HG02852 (cell line): ENCODE measurements around the gene HPCA.

Source experiments
- ATAC-seq: cut with Tn5 transposase; IDR thresholded peaks from one replicate; pipeline ENCODE4 v1.9.1; 2021; ENCODE audit warnings: mild to moderate bottlenecking, moderate library complexity; ENCODE audit not compliant: unreplicated experiment

The HPCA gene

GRCh38 chr1:32886004-32886827, at the start of gene HPCA:
Gene HPCA, plus strand, starts transcription at chr1:32886491. Its CDS starts 2,408 bp downstream, at chr1:32888899.
- ATAC-seq, result no peak

- no peak for ATAC-seq
These were observed 37.8 kb upstream of the HPCA start for GRCh38 chr1:32848354-32849063.

DNA sequence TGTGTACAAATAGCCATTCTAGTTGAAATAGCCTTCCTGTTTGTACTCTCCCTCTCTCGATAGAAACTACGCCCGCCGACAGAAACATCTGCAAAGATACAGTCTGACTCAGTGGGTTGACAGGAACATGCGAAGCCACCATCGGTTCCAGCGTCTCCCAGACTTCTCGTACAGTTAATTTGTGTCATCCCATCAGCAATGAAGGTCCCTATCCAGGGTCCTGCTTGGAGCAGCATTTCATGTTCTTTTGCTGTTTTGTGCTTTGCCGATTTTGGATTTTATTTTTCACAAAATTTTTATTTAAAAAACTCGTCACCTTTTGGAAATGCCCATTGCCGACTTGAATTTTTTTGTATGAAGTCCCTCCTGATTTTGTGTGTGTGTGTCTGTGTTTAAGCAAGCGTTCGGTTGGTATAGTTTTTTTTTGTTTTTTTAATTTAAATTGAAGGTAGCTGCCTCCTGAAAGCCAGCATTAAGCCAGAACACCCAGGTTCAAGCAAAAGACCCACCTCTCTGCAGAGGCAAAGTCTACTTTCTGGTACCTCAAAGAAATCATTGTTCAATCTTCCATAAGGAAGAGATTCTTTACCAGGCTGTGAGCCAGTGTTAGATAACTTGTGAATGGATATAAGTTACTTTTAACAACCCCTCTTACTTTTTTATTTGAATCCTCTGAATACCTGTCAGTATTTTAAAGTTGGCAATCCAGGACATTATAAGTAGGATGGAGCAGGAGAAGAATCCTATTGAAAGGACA, 30.3 kb upstream of the HPCA start:
- no peak for ATAC-seq

- no peak for ATAC-seq
These were observed 28.2 kb upstream of the HPCA start for GRCh38 chr1:32858136-32858535.

GRCh38 chr1:32858791-32859190, 27.5 kb upstream of the HPCA start:
- ATAC-seq, result no peak

DNA sequence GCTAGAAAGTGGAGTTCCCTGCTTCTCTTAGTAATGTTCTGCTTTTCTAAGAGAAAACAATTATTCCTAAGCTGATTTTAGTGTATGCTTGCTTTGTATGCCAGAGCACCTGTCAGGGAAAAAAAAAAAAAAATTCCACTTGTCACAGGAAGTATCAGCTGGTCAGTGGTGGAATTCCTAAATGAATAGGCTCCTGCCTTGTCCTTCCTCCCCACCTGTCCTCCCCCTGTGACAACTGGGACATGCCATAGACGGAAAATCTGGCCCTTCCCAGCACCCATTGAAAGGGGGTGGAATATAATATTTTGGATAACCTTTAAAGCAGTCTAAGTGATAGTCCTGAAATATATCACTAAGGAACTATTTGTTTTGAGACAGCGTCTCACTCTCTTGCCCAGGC, 26.4 kb upstream of the HPCA start:
- ATAC-seq, result no peak

DNA sequence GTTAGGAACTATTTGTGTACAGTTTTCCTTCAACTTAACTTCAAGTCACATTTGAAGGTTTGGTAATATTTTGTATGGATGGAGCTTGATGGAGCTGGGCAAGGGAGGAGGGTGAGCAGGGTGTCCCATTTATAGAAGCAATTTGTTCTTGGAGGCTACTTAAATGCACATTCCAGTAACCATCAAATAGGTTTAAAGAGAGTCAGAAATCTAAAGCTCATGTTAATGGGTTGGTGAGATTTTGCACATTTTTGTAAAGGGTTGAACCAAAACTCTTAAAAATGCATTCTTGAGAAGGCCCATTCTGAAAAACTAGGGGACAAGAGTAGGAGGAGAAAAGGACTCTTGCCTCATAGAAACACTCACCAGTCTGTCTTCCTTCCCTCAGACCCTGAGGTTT, 25.7 kb upstream of the HPCA start:
- no peak for ATAC-seq

DNA sequence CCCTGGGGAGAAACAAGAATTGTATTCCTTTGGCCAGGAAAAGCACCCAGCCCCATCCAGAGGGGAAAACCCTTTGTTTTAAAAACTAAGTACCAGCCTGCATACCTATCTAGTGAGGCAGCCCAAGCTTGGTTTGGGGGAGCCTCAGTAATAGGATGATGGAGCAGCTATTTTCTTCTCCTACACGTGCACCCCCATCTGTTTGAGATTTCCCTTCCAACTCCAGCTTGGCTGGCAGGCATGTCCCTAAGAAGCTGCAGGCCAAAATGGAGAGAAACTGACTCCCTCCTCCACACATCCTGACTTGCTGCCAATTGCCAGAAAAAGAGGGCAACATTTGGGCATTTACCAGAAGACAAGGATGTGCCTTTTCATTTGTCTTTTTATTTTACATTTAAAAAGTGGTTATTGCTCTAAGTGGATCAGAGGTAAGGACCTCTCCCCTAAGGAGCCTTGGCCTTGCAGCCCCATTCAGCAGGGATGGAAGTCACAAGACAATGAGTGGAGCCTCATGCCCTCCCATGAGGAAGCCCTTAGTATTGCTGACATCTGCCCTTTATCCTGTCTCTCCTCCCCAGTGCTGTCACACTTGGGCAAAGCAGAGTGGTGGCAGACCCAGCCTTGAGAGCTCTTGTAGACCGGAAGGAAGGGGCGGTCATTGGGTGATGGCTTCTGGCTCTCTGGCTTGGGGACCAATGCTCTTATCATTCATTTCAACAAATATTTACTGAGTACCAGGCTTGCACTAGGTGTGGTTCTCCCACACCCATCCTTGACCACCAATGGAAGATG, 24.2 kb upstream of the HPCA start:
- no peak for ATAC-seq

- ATAC-seq, result no peak
These were observed 22.9 kb upstream of the HPCA start for GRCh38 chr1:32863218-32863880.

DNA sequence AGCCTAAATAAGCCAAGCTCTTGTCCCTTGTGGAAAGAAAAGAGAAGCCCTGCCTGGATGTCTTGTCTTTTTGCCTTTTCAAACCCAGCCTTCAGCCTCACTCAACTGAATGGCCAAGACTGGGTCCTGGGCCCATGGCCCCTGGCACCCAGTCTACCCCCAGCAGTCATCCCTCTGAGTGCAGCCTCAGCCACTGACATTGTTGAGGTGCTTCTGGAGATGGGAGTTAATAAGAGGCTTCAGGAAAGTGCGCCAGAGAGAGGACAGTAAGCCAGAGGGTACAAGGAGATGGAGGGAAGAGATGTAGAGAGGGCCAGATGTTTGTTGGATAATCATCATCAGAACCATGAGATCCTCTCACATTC, 22.4 kb upstream of the HPCA start:
- ATAC-seq, result no peak

DNA sequence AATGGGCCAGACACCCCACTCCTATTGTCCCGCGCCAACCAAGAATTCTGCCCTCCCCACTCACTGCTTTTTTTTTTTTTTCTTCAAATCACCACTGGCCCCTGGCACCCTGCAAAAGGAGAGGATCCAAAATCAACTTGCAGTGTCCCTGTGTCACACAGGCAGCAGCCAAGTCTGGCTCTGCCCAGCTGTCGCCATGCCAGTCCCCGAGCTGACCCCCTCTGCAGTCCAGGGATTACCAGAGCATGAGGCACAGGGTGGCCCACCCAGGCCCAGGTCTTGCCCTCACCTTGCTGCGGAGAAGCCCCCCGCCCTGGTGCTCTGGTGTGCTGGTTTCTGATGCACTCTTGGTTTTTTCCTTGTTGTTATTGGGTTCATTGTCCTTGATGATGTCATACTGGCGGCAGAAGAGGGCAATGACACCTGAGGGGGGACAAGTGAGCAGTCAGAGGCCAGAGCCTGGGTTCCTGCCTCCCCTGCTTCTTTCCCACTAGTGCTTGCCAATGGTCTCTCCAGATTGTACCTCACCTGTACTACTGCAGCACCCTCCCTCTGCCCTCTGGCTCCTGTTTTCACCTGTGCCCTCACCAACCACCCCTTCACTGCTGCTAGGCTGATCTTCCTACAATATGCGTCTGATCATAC, 21.8 kb upstream of the HPCA start:
- ATAC-seq, result no peak

DNA sequence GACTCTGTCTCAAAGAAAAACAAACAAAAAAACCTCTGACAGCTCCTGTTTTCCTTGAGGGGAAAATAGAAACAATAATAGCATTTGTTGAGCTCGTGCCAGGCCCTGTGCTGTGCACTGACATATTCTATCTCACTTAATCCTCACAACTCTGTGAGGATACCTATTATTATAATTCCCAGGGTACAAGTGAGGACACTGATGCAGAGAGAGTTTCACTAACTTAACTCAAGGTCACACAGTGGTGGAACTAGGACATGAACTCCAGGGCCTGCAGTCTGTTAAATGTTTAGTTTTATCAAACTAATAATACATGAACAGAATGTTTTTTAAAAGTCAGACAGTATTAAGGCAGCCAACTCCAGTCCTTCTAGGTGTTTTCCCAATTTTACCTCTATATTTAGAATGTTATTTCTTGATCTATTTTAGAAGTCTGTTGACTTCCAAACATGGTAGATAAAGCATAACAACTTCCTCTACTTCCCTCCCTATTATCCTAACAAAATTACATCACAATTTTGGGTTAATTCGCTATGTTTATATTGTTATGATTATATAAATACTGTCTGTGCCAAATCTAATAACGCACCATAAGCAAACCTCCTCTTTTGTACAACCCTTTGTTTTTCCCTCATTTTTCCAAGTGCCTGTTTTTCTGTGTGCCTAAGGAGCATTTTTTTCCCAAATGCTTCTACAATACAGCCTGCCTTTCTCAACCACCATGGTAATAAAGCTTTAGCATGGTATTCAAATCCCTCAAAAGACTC, 20.5 kb upstream of the HPCA start:
- ATAC-seq, result no peak

GRCh38 chr1:32867151-32867550, 19.1 kb upstream of the HPCA start:
- no peak for ATAC-seq

- no peak for ATAC-seq
These were observed 18.6 kb upstream of the HPCA start for GRCh38 chr1:32867671-32868070.

GRCh38 chr1:32868085-32868484, 18.2 kb upstream of the HPCA start:
- no peak for ATAC-seq

DNA sequence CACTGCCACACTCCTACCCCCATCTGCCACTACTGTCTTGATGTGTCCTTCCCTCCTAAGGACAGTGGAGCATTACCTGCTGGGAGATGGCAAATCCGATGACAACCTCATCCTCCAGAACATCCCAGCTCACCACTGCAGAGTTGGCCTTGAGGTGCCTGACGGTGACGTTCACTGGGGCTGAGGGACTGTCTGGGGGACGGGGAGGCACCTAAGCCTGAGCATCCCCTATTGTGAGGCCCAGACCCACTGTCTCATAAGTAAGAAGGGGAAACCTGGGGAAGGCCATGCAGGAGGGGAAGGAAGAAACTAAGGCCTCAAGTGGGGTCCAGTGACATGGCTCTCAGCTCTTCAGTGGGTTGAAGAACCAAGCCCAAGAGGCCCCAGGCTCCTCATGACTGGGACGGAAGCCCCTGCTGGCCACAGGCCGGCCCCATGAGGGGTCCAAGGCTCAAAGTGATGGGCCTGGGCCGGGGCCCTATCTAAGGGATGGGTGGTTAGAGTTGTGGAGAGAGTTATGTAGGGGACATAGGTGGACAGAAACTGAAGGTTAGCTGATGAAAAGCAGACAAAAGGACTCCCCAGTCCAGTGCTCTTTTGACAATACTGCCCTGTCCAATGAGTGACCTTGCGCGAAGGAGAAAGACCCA, 17.4 kb upstream of the HPCA start:
- no peak for ATAC-seq

DNA sequence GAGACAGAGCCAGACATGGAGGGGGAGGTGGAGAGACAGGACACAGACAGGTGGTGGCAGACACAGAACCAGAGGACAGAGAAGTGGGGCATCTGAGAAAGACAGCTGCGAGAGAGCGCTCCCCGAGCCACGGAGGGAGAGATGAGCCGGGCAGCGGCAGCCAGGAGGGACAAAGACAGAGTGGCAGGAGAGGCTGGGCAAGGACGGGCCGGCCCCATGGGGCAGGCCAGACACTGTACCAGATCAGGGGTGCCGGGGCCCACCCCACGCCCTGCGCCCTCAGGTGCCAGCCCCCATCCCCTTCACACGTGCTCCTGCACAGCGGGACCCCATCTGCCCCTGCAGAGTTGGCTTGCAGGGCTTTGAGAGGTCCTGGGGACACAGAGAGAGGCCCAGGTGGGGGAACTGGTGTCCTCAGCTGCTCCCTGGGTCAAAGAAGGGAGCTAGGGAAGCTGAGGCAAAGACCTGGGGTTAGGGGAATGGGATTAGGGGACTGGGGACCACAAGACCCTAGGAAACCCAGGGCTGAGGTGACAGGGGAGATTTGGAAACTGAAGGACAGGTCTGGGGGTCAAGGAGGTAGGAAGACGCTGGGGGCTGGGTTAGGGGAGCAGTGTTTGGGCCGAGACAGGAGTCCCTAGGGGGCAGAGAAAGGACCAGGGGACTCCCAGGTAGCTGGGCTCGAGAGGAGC, 16.2 kb upstream of the HPCA start:
- ATAC-seq, result no peak
